Endothelial cell of umbilical vein (primary cell): Measurements from ENCODE around the gene CDC45.

Experiments used
- GATA2 ChIP-seq: IDR thresholded peaks from 2 replicates; pipeline ENCODE4 v1.7.0; 2011; ENCODE audit warnings: low read depth, mild to moderate bottlenecking, moderate library complexity, mixed read lengths, low read length; ENCODE audit not compliant: insufficient read length, insufficient read depth
- POLR2A ChIP-seq: IDR thresholded peaks from 2 replicates; pipeline ENCODE4 v1.6.1; 2012; ENCODE audit warnings: low read depth, mild to moderate bottlenecking, control low read depth, low read length
- POLR2AphosphoS5 ChIP-seq: IDR thresholded peaks from 2 replicates; pipeline ENCODE4 v1.6.1; 2012; ENCODE audit warnings: low read depth, mild to moderate bottlenecking, control low read depth, low read length, moderate library complexity; ENCODE audit not compliant: insufficient read depth
- TF ChIP-seq, protein P1 (sequence below): IDR thresholded peaks from 2 replicates; pipeline ENCODE4 v1.6.1; 2011; ENCODE audit not compliant: insufficient read depth, insufficient read length
- TF ChIP-seq, protein P2 (sequence below), 2 donors: IDR thresholded peaks; 1 replicate in 1 of 2; 2 replicates in 1 of 2; pipeline ENCODE4 v1.5.1; 2011; ENCODE audit warnings: low read length in 2 of 2, mild to moderate bottlenecking in 2 of 2, moderate library complexity in 2 of 2, control low read depth in 1 of 2, inconsistent platforms in 1 of 2, low read depth in 1 of 2; ENCODE audit not compliant: insufficient read depth in 1 of 2; ENCODE audit errors: extremely low read depth in 1 of 2

DNA sequence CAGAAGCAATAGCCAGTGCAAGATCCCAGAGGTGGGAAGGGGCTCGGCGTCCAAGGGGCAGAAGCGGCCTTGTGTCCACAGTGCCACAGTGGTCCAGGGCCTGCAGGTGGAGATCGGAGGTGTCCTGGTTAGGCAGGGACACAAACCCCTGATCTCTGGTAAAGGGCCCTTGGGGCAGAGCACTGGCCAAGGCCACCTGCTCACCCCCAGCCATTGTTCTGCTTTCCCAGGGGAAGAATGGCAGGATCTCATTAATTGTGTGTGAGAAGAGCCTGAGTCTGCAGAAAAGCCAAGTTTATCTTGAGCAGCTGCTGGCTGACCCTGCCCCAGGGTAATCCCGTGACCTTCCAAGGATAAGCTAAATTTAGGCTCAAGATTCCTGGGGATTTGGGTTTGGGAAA, 47.6 kb downstream of the CDC45 start:
- no peak for TF ChIP-seq POLR2A
- TF ChIP-seq POLR2AphosphoS5: no peak
- TF ChIP-seq, protein P1, sequence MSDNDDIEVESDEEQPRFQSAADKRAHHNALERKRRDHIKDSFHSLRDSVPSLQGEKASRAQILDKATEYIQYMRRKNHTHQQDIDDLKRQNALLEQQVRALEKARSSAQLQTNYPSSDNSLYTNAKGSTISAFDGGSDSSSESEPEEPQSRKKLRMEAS: no peak
- TF ChIP-seq, protein P2, sequence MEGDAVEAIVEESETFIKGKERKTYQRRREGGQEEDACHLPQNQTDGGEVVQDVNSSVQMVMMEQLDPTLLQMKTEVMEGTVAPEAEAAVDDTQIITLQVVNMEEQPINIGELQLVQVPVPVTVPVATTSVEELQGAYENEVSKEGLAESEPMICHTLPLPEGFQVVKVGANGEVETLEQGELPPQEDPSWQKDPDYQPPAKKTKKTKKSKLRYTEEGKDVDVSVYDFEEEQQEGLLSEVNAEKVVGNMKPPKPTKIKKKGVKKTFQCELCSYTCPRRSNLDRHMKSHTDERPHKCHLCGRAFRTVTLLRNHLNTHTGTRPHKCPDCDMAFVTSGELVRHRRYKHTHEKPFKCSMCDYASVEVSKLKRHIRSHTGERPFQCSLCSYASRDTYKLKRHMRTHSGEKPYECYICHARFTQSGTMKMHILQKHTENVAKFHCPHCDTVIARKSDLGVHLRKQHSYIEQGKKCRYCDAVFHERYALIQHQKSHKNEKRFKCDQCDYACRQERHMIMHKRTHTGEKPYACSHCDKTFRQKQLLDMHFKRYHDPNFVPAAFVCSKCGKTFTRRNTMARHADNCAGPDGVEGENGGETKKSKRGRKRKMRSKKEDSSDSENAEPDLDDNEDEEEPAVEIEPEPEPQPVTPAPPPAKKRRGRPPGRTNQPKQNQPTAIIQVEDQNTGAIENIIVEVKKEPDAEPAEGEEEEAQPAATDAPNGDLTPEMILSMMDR (IDR thresholded peaks at IDR 0.05; ENCODE audit: extremely low read depth in 1 of 2, insufficient read depth in 1 of 2, low read depth in 1 of 2, low read length in 2 of 2): no peak
- TF ChIP-seq GATA2: no peak
